Ishikawa (cell line): ENCODE results near the gene FLNC.

Experiments
- CEBPB ChIP-seq: IDR thresholded peaks from 2 replicates; pipeline ENCODE4 v1.6.1; 2012
- CREB1 ChIP-seq: IDR thresholded peaks from 2 replicates; pipeline ENCODE4 v1.6.1; 2012; ENCODE audit warnings: low read depth
- EGR1 ChIP-seq: IDR thresholded peaks from 2 replicates; pipeline ENCODE4 v1.6.1; 2012
- EP300 ChIP-seq: IDR thresholded peaks from 2 replicates; pipeline ENCODE4 v1.6.1; 2012; ENCODE audit warnings: borderline replicate concordance
- FOXM1 ChIP-seq: IDR thresholded peaks from 2 replicates; pipeline ENCODE4 v1.6.1; 2012; ENCODE audit warnings: low read depth, borderline replicate concordance
- MAX ChIP-seq: IDR thresholded peaks from 2 replicates; pipeline ENCODE4 v1.6.1; 2012
- NFIC ChIP-seq: IDR thresholded peaks from 2 replicates; pipeline ENCODE4 v1.6.1; 2012
- RAD21 ChIP-seq: IDR thresholded peaks from 2 replicates; pipeline ENCODE4 v1.6.1; 2012; ENCODE audit warnings: low read depth
- REST ChIP-seq: IDR thresholded peaks from 2 replicates; pipeline ENCODE4 v1.6.1; 2012; ENCODE audit warnings: low read depth, mild to moderate bottlenecking
- TAF1 ChIP-seq: IDR thresholded peaks from 2 replicates; pipeline ENCODE4 v1.6.1; 2012; ENCODE audit warnings: low read depth, mild to moderate bottlenecking
- TCF12 ChIP-seq: IDR thresholded peaks from 2 replicates; pipeline ENCODE4 v1.6.1; 2012; ENCODE audit warnings: low read depth
- TEAD4 ChIP-seq: IDR thresholded peaks from 2 replicates; pipeline ENCODE4 v1.6.1; 2012
- YY1 ChIP-seq: IDR thresholded peaks from 2 replicates; pipeline ENCODE4 v1.6.1; 2012; ENCODE audit warnings: low read depth
- ZBTB7A ChIP-seq: IDR thresholded peaks from 2 replicates; pipeline ENCODE4 v1.6.1; 2012; ENCODE audit warnings: low read depth
- TF ChIP-seq, protein P1 (sequence below): IDR thresholded peaks from 2 replicates; pipeline ENCODE4 v1.6.1; 2012

Gene FLNC

DNA sequence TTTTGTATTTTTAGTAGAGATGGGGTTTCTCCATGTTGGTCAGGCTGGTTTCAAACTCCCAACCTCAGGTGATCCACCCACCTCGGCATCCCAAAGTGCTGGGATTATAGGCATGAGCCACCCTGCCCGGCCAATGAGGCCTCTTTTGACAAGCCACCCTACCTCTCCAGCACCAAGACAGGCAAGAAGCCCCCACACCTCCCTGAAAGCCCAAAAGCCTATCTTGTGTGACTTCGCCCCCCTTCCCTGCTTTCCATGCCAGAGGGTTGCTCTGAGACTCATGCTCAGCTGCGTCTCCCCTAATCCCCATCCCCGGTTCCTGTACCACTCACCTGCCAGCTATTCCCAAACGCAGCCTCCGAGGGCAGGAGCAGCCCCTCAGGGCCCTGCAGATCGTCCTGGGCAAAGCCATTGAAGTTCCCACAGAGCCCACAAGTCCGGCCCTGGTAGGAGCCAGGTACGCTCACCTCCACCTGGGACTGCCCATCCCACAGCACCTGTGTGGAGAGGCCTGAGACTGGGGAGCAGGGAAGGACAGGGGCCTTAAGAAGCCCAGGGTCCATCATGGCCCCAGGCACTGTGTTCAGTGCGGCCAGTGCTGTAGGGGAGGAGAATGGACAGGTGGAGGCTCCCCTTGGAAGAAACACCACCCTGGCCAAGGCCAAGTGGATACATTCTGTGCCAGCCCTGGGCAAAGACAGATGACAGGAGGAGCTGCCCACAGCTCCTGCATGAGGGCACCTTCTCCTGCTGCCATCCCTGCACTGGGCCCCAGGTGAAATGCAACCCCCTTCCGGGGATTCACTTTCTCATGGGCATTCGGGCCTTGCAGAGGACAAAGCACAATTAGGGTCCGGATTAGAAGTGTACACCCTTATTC lies 48.3 kb downstream of the FLNC start:
- TF ChIP-seq REST (no peak), CEBPB (no peak), NFIC (no peak), FOXM1 (no peak), ZBTB7A (no peak), YY1 (no peak), TEAD4 (no peak), EP300 (no peak), TCF12 (no peak), CREB1 (no peak), MAX (no peak), EGR1 (no peak), RAD21 (no peak)
- TF ChIP-seq, protein P1, sequence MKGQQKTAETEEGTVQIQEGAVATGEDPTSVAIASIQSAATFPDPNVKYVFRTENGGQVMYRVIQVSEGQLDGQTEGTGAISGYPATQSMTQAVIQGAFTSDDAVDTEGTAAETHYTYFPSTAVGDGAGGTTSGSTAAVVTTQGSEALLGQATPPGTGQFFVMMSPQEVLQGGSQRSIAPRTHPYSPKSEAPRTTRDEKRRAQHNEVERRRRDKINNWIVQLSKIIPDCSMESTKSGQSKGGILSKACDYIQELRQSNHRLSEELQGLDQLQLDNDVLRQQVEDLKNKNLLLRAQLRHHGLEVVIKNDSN = no peak

GRCh38 chr7:128879461-128879938 lies 49.3 kb downstream of the FLNC start:
- TF ChIP-seq FOXM1 = no peak
- TF ChIP-seq CEBPB = no peak
- TF ChIP-seq RAD21 = no peak
- no peak for TF ChIP-seq NFIC
- no peak for TF ChIP-seq TCF12
- no peak for TF ChIP-seq EP300
- TF ChIP-seq YY1 = no peak
- TF ChIP-seq, protein P1 = no peak

- TF ChIP-seq RAD21 (peak; percentile 96), EGR1 (no peak)
Measured at GRCh38 chr7:128879939-128880746, 49.9 kb downstream of the FLNC start.

DNA sequence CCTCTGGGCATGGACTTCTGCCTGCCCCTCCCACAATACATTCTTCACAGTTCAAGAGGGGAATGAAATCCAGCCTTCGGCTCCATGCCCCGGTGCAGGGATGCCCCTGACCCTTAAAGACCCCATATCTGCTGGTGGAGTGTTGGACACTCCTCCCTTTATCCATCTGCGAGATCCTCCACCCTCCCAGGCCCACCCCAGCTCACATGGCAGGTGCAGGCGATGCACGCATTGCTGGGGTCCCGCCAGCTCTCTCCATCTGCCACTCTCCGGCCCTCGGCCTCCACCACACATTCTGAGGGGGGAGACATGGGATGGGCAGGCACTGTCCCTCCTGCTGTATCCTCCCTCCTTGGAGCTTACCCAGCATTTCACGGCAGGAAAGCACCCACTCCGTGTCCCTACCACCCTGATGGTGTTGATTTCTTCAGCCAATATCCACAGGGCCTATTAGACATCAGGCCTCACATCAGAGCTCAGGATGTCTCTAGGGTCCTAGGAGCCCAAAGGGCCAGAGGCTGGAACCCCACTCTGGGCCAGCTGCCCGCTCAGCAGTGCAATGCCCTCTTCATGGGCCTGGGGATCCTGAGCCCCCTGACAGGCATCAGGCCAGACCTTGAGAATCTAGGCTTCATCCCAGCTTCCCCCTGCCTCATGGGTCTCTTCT lies 50.7 kb downstream of the FLNC start:
- no peak for TF ChIP-seq RAD21

- TF ChIP-seq, protein P1 = no peak
- TF ChIP-seq EP300 (no peak), ZBTB7A (no peak), TCF12 (no peak), FOXM1 (no peak), TAF1 (no peak), EGR1 (no peak), YY1 (no peak), CREB1 (no peak), RAD21 (no peak), NFIC (no peak), CEBPB (no peak), MAX (no peak), REST (no peak), TEAD4 (no peak)
Measured at GRCh38 chr7:128881458-128882125, 51.4 kb downstream of the FLNC start.
